Endothelial cell (in vitro differentiated cells): Measurements from ENCODE around the gene HELB. TPM values are rescaled to one million over a fixed set of nuclear protein-coding genes. Genes with fewer than 3 reads are reported as not detected.

Experiments
- DNase-seq: peaks from one replicate; pipeline ENCODE4 v3.0.0; 2021; ENCODE audit warnings: low spot score
- H3K27ac Mint-ChIP-seq: one replicate; pipeline ENCODE4 v1.8.0; 2021; ENCODE audit warnings: mixed read lengths, inconsistent platforms; ENCODE audit not compliant: unreplicated experiment
- H3K27me3 Mint-ChIP-seq: one replicate; pipeline ENCODE4 v1.8.0; 2021; ENCODE audit warnings: mild to moderate bottlenecking, moderate library complexity, mixed read lengths, inconsistent platforms; ENCODE audit not compliant: unreplicated experiment
- H3K36me3 Mint-ChIP-seq: one replicate; pipeline ENCODE4 v1.8.0; 2021; ENCODE audit warnings: mild to moderate bottlenecking, low read depth, mixed read lengths, inconsistent platforms; ENCODE audit not compliant: unreplicated experiment
- H3K4me1 Mint-ChIP-seq: one replicate; pipeline ENCODE4 v1.8.0; 2021; ENCODE audit warnings: mild to moderate bottlenecking, mixed read lengths, inconsistent platforms; ENCODE audit not compliant: unreplicated experiment
- H3K4me3 Mint-ChIP-seq: one replicate; pipeline ENCODE4 v1.8.0; 2021; ENCODE audit warnings: mild to moderate bottlenecking, mixed read lengths, inconsistent platforms; ENCODE audit not compliant: unreplicated experiment
- H3K9me3 Mint-ChIP-seq: one replicate; pipeline ENCODE4 v1.8.0; 2021; ENCODE audit warnings: mixed read lengths, inconsistent platforms; ENCODE audit not compliant: unreplicated experiment
- CTCF ChIP-seq: fragments of 200-600 bp; sonication (generic); IDR thresholded peaks from one replicate; pipeline ENCODE4 v1.5.0; 2021; ENCODE audit warnings: antibody characterized with exemption; ENCODE audit not compliant: unreplicated experiment
- total RNA-seq: library from RNA; stranded (reverse); fragmentation: NEBNext Ultra II Directional; extraction: Animal tissue kit (Norgen Biotek cat#: 25700); gene quantifications from one replicate; pipeline ENCODE4 v1.2.1, GENCODE V29; 2021; ENCODE audit not compliant: unreplicated experiment

The HELB gene
- total RNA-seq, 1 donor from 2014 or later = 3.7 TPM

- Mint-ChIP-seq H3K9me3 (no peaks in the 10 kb centered on the region), H3K4me3 (no peak overlapping the region), H3K27me3 (no peaks in the 10 kb centered on the region), H3K36me3 (no peaks in the 10 kb centered on the region), H3K27ac (no peak overlapping the region), H3K4me1 (no peaks in the 10 kb centered on the region)
- no peak for TF ChIP-seq CTCF
- no peak for DNase-seq
Observed at GRCh38 chr12:66359300-66359699, 57.0 kb downstream of the HELB start.

- H3K36me3 Mint-ChIP-seq = no peaks in the 10 kb centered on the region
- H3K4me1 Mint-ChIP-seq = no peaks in the 10 kb centered on the region
- no peak for TF ChIP-seq CTCF
- peaks cover 1% of the 10 kb centered on the region for H3K27me3 Mint-ChIP-seq
- H3K4me3 Mint-ChIP-seq = no peak overlapping the region
- no peaks in the 10 kb centered on the region for H3K9me3 Mint-ChIP-seq
- DNase-seq = no peak
- no peak overlapping the region for H3K27ac Mint-ChIP-seq
Observed at GRCh38 chr12:66361703-66362102, 59.4 kb downstream of the HELB start.

- Mint-ChIP-seq H3K4me3 (no peak overlapping the region), H3K9me3 (no peaks in the 10 kb centered on the region)
Observed at GRCh38 chr12:66365718-66366490, 63.6 kb downstream of the HELB start.

GRCh38 chr12:66367015-66367667 lies 64.8 kb downstream of the HELB start:
- Mint-ChIP-seq H3K4me3 (no peak overlapping the region), H3K9me3 (no peaks in the 10 kb centered on the region), H3K27ac (no peak overlapping the region), H3K36me3 (no peaks in the 10 kb centered on the region), H3K27me3 (peaks cover 1% of the 10 kb centered on the region), H3K4me1 (no peaks in the 10 kb centered on the region)
- no peak for DNase-seq
- TF ChIP-seq CTCF = no peak

More at GRCh38 chr12:66365718-66366490, 63.6 kb downstream of the HELB start:
- H3K36me3 Mint-ChIP-seq = no peaks in the 10 kb centered on the region
- no peak overlapping the region for H3K27ac Mint-ChIP-seq
- H3K27me3 Mint-ChIP-seq = peaks cover 1% of the 10 kb centered on the region
- no peak for TF ChIP-seq CTCF
- DNase-seq = no peak
- no peaks in the 10 kb centered on the region for H3K4me1 Mint-ChIP-seq

GRCh38 chr12:66371982-66372381 lies 69.7 kb downstream of the HELB start:
- Mint-ChIP-seq H3K36me3 (no peaks in the 10 kb centered on the region), H3K27ac (no peak overlapping the region), H3K4me1 (no peaks in the 10 kb centered on the region), H3K9me3 (no peaks in the 10 kb centered on the region), H3K27me3 (no peaks in the 10 kb centered on the region), H3K4me3 (no peak overlapping the region)
- DNase-seq = no peak
- no peak for TF ChIP-seq CTCF
